ENCODE measurements around the gene GLYR1.

DNA sequence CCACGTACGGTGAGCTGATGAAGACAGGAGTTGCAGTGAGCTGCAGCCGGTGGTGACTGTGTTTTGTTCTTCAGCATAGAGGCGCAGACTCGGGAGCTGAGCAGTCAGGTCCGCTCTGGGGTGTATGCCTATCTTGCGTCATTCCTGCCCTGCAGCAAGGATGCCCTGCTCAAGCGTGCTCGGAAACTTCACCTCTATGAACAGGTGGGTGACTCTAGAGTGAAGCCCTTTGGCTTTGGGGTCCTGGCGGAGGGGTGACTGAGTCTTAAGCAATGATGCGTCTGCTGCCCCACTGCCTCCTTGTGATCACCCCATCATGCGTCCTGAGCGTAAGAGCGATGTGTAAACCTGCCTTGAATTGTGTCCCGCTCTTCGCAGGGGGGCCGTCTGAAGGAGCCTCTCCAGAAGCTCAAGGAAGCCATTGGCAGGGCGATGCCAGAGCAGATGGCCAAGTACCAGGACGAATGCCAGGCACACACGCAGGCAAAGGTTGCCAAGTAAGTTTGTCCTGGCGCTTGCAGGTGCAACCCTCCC lies 23.1 kb upstream of the GLYR1 start:
- TF ChIP-seq FOS (IDR thresholded peaks at IDR 0.05; ENCODE audit: borderline replicate concordance, extremely low read depth, insufficient read length) (no peak), MYC (IDR thresholded peaks at IDR 0.05; ENCODE audit: insufficient read depth, insufficient read length, insufficient replicate concordance, low read length, severe bottlenecking) (no peak), ESRRA (IDR thresholded peaks at IDR 0.05; ENCODE audit: low read length) (no peak), SIN3A (IDR thresholded peaks at IDR 0.05; ENCODE audit: low read depth, low read length) (no peak), USF1 (IDR thresholded peaks at IDR 0.05; ENCODE audit: borderline replicate concordance, extremely low read length, insufficient read depth, low read depth, low read length) (no peak), ZBTB11 (CRISPR knock-in tag; IDR thresholded peaks at IDR 0.05) (no peak), CEBPB (IDR thresholded peaks at IDR 0.05; ENCODE audit: borderline replicate concordance in 1 of 2, low read depth in 2 of 2, low read length in 2 of 2) (no peak), YY1 (IDR thresholded peaks at IDR 0.05; ENCODE audit: low read depth, low read length) (no peak), TCF7 (IDR thresholded peaks at IDR 0.05; ENCODE audit: borderline replicate concordance) (no peak)
- TF ChIP-seq, protein P1, sequence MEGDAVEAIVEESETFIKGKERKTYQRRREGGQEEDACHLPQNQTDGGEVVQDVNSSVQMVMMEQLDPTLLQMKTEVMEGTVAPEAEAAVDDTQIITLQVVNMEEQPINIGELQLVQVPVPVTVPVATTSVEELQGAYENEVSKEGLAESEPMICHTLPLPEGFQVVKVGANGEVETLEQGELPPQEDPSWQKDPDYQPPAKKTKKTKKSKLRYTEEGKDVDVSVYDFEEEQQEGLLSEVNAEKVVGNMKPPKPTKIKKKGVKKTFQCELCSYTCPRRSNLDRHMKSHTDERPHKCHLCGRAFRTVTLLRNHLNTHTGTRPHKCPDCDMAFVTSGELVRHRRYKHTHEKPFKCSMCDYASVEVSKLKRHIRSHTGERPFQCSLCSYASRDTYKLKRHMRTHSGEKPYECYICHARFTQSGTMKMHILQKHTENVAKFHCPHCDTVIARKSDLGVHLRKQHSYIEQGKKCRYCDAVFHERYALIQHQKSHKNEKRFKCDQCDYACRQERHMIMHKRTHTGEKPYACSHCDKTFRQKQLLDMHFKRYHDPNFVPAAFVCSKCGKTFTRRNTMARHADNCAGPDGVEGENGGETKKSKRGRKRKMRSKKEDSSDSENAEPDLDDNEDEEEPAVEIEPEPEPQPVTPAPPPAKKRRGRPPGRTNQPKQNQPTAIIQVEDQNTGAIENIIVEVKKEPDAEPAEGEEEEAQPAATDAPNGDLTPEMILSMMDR (IDR thresholded peaks at IDR 0.05 in 2 of 3, conservative IDR thresholded peaks at IDR 0.05 in 1 of 3; ENCODE audit: control insufficient read depth in 2 of 3, extremely low read depth in 1 of 3, insufficient read depth in 1 of 3, low read depth in 3 of 3, low read length in 3 of 3): no peak
- TF ChIP-seq, protein P2, sequence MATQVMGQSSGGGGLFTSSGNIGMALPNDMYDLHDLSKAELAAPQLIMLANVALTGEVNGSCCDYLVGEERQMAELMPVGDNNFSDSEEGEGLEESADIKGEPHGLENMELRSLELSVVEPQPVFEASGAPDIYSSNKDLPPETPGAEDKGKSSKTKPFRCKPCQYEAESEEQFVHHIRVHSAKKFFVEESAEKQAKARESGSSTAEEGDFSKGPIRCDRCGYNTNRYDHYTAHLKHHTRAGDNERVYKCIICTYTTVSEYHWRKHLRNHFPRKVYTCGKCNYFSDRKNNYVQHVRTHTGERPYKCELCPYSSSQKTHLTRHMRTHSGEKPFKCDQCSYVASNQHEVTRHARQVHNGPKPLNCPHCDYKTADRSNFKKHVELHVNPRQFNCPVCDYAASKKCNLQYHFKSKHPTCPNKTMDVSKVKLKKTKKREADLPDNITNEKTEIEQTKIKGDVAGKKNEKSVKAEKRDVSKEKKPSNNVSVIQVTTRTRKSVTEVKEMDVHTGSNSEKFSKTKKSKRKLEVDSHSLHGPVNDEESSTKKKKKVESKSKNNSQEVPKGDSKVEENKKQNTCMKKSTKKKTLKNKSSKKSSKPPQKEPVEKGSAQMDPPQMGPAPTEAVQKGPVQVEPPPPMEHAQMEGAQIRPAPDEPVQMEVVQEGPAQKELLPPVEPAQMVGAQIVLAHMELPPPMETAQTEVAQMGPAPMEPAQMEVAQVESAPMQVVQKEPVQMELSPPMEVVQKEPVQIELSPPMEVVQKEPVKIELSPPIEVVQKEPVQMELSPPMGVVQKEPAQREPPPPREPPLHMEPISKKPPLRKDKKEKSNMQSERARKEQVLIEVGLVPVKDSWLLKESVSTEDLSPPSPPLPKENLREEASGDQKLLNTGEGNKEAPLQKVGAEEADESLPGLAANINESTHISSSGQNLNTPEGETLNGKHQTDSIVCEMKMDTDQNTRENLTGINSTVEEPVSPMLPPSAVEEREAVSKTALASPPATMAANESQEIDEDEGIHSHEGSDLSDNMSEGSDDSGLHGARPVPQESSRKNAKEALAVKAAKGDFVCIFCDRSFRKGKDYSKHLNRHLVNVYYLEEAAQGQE (IDR thresholded peaks at IDR 0.05; ENCODE audit: low read depth, low read length): no peak
